Epithelial cell of esophagus (primary cell): ENCODE measurements around the gene MAP6.

Source experiments
- DNase-seq: peaks from one replicate; pipeline ENCODE4 v3.0.0; 2010; ENCODE audit warnings: low read depth
- H3K4me3 ChIP-seq: 2 replicates; pipeline ENCODE4 v1.5.1; 2011; ENCODE audit warnings: mild to moderate bottlenecking, low read length, control low read depth
- CTCF ChIP-seq: IDR thresholded peaks from 2 replicates; pipeline ENCODE4 v1.5.1; 2011; ENCODE audit warnings: low read depth, mild to moderate bottlenecking, low read length, control low read depth, inconsistent platforms; ENCODE audit not compliant: insufficient read depth; ENCODE audit errors: missing control alignments

MAP6 gene

GRCh38 chr11:75679566-75679965 is 10.7 kb upstream of the MAP6 start:
- no peak overlapping the region for H3K4me3 ChIP-seq
- no peak for DNase-seq
- TF ChIP-seq CTCF: no peak

GRCh38 chr11:75678620-75679259 is 9.9 kb upstream of the MAP6 start:
- H3K4me3 ChIP-seq: no peak overlapping the region
- TF ChIP-seq CTCF: no peak
- no peak for DNase-seq

- H3K4me3 ChIP-seq: no peak overlapping the region
- no peak for TF ChIP-seq CTCF
- no peak for DNase-seq
Measured at GRCh38 chr11:75677909-75678308, 9.1 kb upstream of the MAP6 start.

- no peak for TF ChIP-seq CTCF
- no peak overlapping the region for H3K4me3 ChIP-seq
- no peak for DNase-seq
Measured at GRCh38 chr11:75677275-75677674, 8.4 kb upstream of the MAP6 start.

- TF ChIP-seq CTCF: no peak
- DNase-seq: peak; percentile 87
- H3K4me3 ChIP-seq: no peak overlapping the region
Measured at GRCh38 chr11:75673977-75674582, 5.2 kb upstream of the MAP6 start.

GRCh38 chr11:75667831-75668450 is 897 bp downstream of the MAP6 start:
- peak overlapping the region; percentile 18 for H3K4me3 ChIP-seq
- peak; percentile 28 for DNase-seq
- no peak for TF ChIP-seq CTCF
